H1 (cell line): ENCODE measurements around the gene MAP2K5. TPM values are rescaled to one million over a fixed set of nuclear protein-coding genes. Genes with fewer than 3 reads are reported as not detected.

Experiments used
- SAP30 ChIP-seq: fragments of 300-600 bp; sonication (generic); IDR thresholded peaks from 2 replicates; pipeline ENCODE4 v1.7.1; 2012; ENCODE audit warnings: low read length, moderate library complexity, mild to moderate bottlenecking, inconsistent platforms; ENCODE audit not compliant: insufficient read depth, insufficient replicate concordance
- SP1 ChIP-seq: IDR thresholded peaks from 2 replicates; pipeline ENCODE4 v1.6.1; 2011; ENCODE audit warnings: low read depth, low read length
- SP4 ChIP-seq: IDR thresholded peaks from 2 replicates; pipeline ENCODE4 v1.6.1; 2012; ENCODE audit warnings: low read length, inconsistent platforms
- polyA plus RNA-seq, 7 experiments: library from polyadenylated mRNA; depleted of rRNA in 3 of 7; stranded (reverse) in 5 of 7; unstranded in 2 of 7; fragments of >200 nt in 5 of 7; fragments of 200-250 nt in 2 of 7; gene quantifications; 1 replicate in 5 of 7; 2 replicates in 1 of 7; 4 replicates in 1 of 7; pipeline versions ENCODE4 v1.2.1 to v1.2.3, GENCODE V29; 2011 to 2013; ENCODE audit warnings: missing spikeins in 2 of 7, mixed read lengths in 2 of 7
- total RNA-seq: library from RNA; stranded (reverse); fragmentation: NEBNext Ultra II Directional; extraction: Animal tissue kit (Norgen Biotek cat#: 25700); gene quantifications from 2 replicates; pipeline ENCODE4 v1.2.1, GENCODE V29; 2021
- TF ChIP-seq, protein P1 (sequence below): IDR thresholded peaks from 2 replicates; pipeline ENCODE4 v1.6.1; 2011; ENCODE audit warnings: low read depth, mild to moderate bottlenecking, low read length; ENCODE audit not compliant: insufficient read depth

Gene MAP2K5
- total and polyA plus RNA-seq, 2 of the 8 experiments (the other 6 are each of a cell fraction or from before 2014, with no cell fraction given) = 4.4 to 15.8 TPM

DNA sequence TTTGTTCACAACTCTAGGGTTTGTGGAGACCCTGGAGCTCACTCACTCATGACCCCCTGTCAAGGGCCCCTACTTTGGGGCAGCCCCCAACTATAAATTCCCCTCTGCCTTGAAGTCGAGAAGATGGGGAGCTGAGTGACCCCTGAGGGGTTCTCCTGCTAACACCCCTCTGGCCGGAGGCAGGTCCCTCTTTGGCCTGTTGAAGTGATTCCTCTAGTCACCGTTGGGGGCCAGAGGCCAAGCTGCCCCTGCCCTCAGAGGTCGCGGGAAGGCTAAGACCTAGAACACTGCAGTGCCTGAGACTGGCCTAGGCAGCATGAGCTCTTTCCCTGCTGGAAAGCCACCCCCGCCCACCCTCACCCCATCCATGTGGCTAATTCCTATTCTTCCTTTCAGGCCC, 267.4 kb downstream of the MAP2K5 start (continued):
- TF ChIP-seq SP4 = no peak
- TF ChIP-seq, protein P1, sequence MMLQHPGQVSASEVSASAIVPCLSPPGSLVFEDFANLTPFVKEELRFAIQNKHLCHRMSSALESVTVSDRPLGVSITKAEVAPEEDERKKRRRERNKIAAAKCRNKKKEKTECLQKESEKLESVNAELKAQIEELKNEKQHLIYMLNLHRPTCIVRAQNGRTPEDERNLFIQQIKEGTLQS = no peak
- TF ChIP-seq SAP30 = no peak
- TF ChIP-seq SP1 = no peak
